Measurements from ENCODE around the gene SMYD1. TPM values are rescaled to one million over a fixed set of nuclear protein-coding genes. Genes with fewer than 3 reads are reported as not detected.

SMYD1 gene
- polyA plus RNA-seq, 3 donors, result not detected

- intact Hi-C loops (cut with micrococcal nuclease), result no loop called here
- Histone ChIP-seq H2AFZ (ENCODE audit: insufficient read depth, low read depth, low read length, poor library complexity, severe bottlenecking) (no peak overlapping the region), H3K79me2 (ENCODE audit: insufficient read depth, low read length) (no peaks in the 10 kb centered on the region), H3K4me1 (ENCODE audit: control insufficient read depth in 1 of 2, insufficient read depth in 2 of 2, low read length in 2 of 2) (no peaks in the 10 kb centered on the region), H3K9ac (ENCODE audit: insufficient read depth, low read length, poor library complexity, severe bottlenecking) (no peak overlapping the region), H3K4me3 (replicated peaks in 1 of 3; ENCODE audit: low read depth in 2 of 3, low read length in 3 of 3) (no peak overlapping the region), H3K27me3 (ENCODE audit: control insufficient read depth in 2 of 2, insufficient read depth in 2 of 2, low read length in 2 of 2) (no peaks in the 10 kb centered on the region), H4K20me1 (ENCODE audit: insufficient read depth, low read length) (no peaks in the 10 kb centered on the region), H3K36me3 (replicated peaks in 1 of 2; ENCODE audit: control insufficient read depth in 1 of 2, insufficient read depth in 2 of 2, low read length in 2 of 2) (no peaks in the 10 kb centered on the region), H3K27ac (ENCODE audit: low read depth in 1 of 2, low read length in 2 of 2) (no peak overlapping the region), H3K9me3 (replicated peaks in 1 of 2; ENCODE audit: control insufficient read depth in 1 of 2, insufficient read depth in 1 of 2, low read length in 2 of 2) (no peaks in the 10 kb centered on the region), H3K4me2 (replicated peaks; ENCODE audit: extremely low read depth, low read length, poor library complexity, severe bottlenecking) (no peak overlapping the region)
- Mint-ChIP-seq H3K4me3 (no peak overlapping the region), H3K27me3 (ENCODE audit: low read depth in 3 of 3) (peaks cover 2 to 7% (median 3%) of the 10 kb centered on the region in 3 donors), H3K36me3 (no peaks in the 10 kb centered on the region), H3K4me1 (no peaks in the 10 kb centered on the region), H3K9me3 (peaks cover 0 to 5% (median 0%) of the 10 kb centered on the region in 7 donors), H3K27ac (no peak overlapping the region)
- DNase-seq, result no peak
- TF ChIP-seq, protein P1, sequence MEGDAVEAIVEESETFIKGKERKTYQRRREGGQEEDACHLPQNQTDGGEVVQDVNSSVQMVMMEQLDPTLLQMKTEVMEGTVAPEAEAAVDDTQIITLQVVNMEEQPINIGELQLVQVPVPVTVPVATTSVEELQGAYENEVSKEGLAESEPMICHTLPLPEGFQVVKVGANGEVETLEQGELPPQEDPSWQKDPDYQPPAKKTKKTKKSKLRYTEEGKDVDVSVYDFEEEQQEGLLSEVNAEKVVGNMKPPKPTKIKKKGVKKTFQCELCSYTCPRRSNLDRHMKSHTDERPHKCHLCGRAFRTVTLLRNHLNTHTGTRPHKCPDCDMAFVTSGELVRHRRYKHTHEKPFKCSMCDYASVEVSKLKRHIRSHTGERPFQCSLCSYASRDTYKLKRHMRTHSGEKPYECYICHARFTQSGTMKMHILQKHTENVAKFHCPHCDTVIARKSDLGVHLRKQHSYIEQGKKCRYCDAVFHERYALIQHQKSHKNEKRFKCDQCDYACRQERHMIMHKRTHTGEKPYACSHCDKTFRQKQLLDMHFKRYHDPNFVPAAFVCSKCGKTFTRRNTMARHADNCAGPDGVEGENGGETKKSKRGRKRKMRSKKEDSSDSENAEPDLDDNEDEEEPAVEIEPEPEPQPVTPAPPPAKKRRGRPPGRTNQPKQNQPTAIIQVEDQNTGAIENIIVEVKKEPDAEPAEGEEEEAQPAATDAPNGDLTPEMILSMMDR (IDR thresholded peaks at IDR 0.05), result no peak
- 90% methylated on average over 5 of the region's 5 CpGs for WGBS (ENCODE audit: insufficient coverage)
Observed at GRCh38 chr2:88114889-88115288, 47.3 kb downstream of the SMYD1 start.

GRCh38 chr2:88115825-88116518 lies 48.3 kb downstream of the SMYD1 start:
- Mint-ChIP-seq H3K36me3 (no peaks in the 10 kb centered on the region), H3K4me3 (no peak overlapping the region), H3K9me3 (peaks cover 0 to 4% (median 0%) of the 10 kb centered on the region in 7 donors), H3K27ac (peak overlapping the region in 1 of 7 donors; percentile 1), H3K27me3 (ENCODE audit: low read depth in 3 of 3) (peaks cover 0 to 7% (median 2%) of the 10 kb centered on the region in 3 donors), H3K4me1 (no peaks in the 10 kb centered on the region)
- Histone ChIP-seq H3K4me1 (ENCODE audit: control insufficient read depth in 1 of 2, insufficient read depth in 2 of 2, low read length in 2 of 2) (no peaks in the 10 kb centered on the region), H3K9ac (ENCODE audit: insufficient read depth, low read length, poor library complexity, severe bottlenecking) (no peak overlapping the region), H4K20me1 (ENCODE audit: insufficient read depth, low read length) (no peaks in the 10 kb centered on the region), H2AFZ (ENCODE audit: insufficient read depth, low read depth, low read length, poor library complexity, severe bottlenecking) (no peak overlapping the region), H3K27ac (ENCODE audit: low read depth in 1 of 2, low read length in 2 of 2) (no peak overlapping the region), H3K79me2 (ENCODE audit: insufficient read depth, low read length) (no peaks in the 10 kb centered on the region), H3K4me2 (replicated peaks; ENCODE audit: extremely low read depth, low read length, poor library complexity, severe bottlenecking) (no peak overlapping the region), H3K36me3 (replicated peaks in 1 of 2; ENCODE audit: control insufficient read depth in 1 of 2, insufficient read depth in 2 of 2, low read length in 2 of 2) (no peaks in the 10 kb centered on the region), H3K27me3 (ENCODE audit: control insufficient read depth in 2 of 2, insufficient read depth in 2 of 2, low read length in 2 of 2) (no peaks in the 10 kb centered on the region), H3K4me3 (replicated peaks in 1 of 3; ENCODE audit: low read depth in 2 of 3, low read length in 3 of 3) (no peak overlapping the region), H3K9me3 (replicated peaks in 1 of 2; ENCODE audit: control insufficient read depth in 1 of 2, insufficient read depth in 1 of 2, low read length in 2 of 2) (no peaks in the 10 kb centered on the region)
- TF ChIP-seq, protein P1 (IDR thresholded peaks at IDR 0.05), result no peak
- DNase-seq, result no peak
- 95% methylated on average over 8 of the region's 10 CpGs for WGBS (ENCODE audit: insufficient coverage)
- intact Hi-C loops (cut with micrococcal nuclease), result no loop called here

All from CD14-positive monocyte (primary cell).